ENCODE results near the gene FBL.
A peak's percentile ranks its signal among the peaks of the same experiment; 100 is the strongest.

The FBL gene

GRCh38 chr19:39845584-39845932 lies 621 bp downstream of the FBL start:
- H3K4me3 ChIP-seq (ENCODE audit: low read length) = peak overlapping the region; percentile 87
- no peaks in the 10 kb centered on the region for H3K36me3 ChIP-seq (ENCODE audit: insufficient read depth, low read length)
- peak overlapping the region; percentile 29 for H2AFZ ChIP-seq (ENCODE audit: low read depth, low read length)
- H3K4me1 ChIP-seq (ENCODE audit: insufficient read depth, low read length) = peaks cover 24% of the 10 kb centered on the region
- no peaks in the 10 kb centered on the region for H3K9me3 ChIP-seq (ENCODE audit: low read length)
- H3K27me3 ChIP-seq (ENCODE audit: insufficient read depth, low read length) = no peaks in the 10 kb centered on the region

- Histone ChIP-seq H3K27me3 (ENCODE audit: insufficient read depth, low read length) (no peaks in the 10 kb centered on the region), H3K9me3 (ENCODE audit: low read length) (no peaks in the 10 kb centered on the region), H3K36me3 (ENCODE audit: insufficient read depth, low read length) (peaks cover 2% of the 10 kb centered on the region), H3K4me1 (ENCODE audit: insufficient read depth, low read length) (peaks cover 24% of the 10 kb centered on the region), H3K4me3 (ENCODE audit: low read length) (peak overlapping the region; percentile 87), H2AFZ (ENCODE audit: low read depth, low read length) (no peak overlapping the region)
These were observed 1.0 kb downstream of the FBL start for GRCh38 chr19:39845172-39845571.

- Histone ChIP-seq H2AFZ (ENCODE audit: low read depth, low read length) (no peak overlapping the region), H3K4me1 (ENCODE audit: insufficient read depth, low read length) (peaks cover 24% of the 10 kb centered on the region), H3K4me3 (ENCODE audit: low read length) (peak overlapping the region; percentile 87), H3K9me3 (ENCODE audit: low read length) (no peaks in the 10 kb centered on the region), H3K27me3 (ENCODE audit: insufficient read depth, low read length) (no peaks in the 10 kb centered on the region), H3K36me3 (ENCODE audit: insufficient read depth, low read length) (peaks cover 12% of the 10 kb centered on the region)
These were observed 2.0 kb downstream of the FBL start for GRCh38 chr19:39843919-39844793.

DNA sequence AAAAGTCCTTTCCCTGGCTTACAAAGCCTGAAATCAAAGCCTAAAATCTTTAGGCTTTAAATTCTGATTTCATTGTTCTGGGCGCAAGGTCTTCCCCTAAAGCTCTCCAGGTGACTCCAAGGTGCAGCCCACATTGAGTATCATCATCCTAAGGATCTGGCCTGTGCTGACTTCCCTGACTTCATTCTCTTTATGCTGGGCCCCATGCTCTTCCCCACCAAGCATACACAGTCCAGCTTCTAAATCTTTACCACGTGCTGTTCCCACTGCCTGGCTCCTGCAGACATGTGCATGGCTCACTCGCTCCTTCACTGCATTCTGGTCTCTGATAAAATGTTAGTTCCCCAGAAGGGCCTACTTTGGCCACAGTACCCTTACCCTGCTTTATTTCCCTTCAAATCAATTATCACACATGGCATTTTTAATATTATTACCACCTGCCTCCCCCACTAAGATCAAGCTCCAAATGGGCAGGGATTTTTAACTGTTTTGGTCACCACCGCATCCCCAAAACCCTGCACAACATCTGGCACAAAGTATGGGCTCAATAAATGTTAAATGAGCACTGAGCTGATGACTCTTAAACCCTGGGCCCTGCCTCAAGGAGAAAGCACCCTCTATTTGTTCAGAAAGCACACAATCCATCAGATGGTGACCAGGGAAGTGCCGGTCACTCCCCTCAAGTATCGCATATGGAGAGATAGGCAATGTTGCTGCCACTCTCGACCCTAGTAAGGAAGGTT lies 3.3 kb downstream of the FBL start:
- Histone ChIP-seq H3K4me3 (ENCODE audit: low read length) (no peak overlapping the region), H3K27me3 (ENCODE audit: insufficient read depth, low read length) (no peaks in the 10 kb centered on the region), H3K9me3 (ENCODE audit: low read length) (no peaks in the 10 kb centered on the region), H3K4me1 (ENCODE audit: insufficient read depth, low read length) (peaks cover 24% of the 10 kb centered on the region), H2AFZ (ENCODE audit: low read depth, low read length) (no peak overlapping the region), H3K36me3 (ENCODE audit: insufficient read depth, low read length) (peaks cover 21% of the 10 kb centered on the region)

- Histone ChIP-seq H3K9me3 (ENCODE audit: low read length) (no peaks in the 10 kb centered on the region), H3K4me3 (ENCODE audit: low read length) (no peak overlapping the region)
These were observed 5.1 kb downstream of the FBL start for GRCh38 chr19:39841041-39841440.

GRCh38 chr19:39840492-39840891 lies 5.7 kb downstream of the FBL start:
- Histone ChIP-seq H3K4me3 (ENCODE audit: low read length) (no peak overlapping the region), H3K9me3 (ENCODE audit: low read length) (no peaks in the 10 kb centered on the region), H2AFZ (ENCODE audit: low read depth, low read length) (no peak overlapping the region), H3K27me3 (ENCODE audit: insufficient read depth, low read length) (no peaks in the 10 kb centered on the region), H3K36me3 (ENCODE audit: insufficient read depth, low read length) (peaks cover 44% of the 10 kb centered on the region), H3K4me1 (ENCODE audit: insufficient read depth, low read length) (peaks cover 15% of the 10 kb centered on the region)

More at GRCh38 chr19:39841041-39841440, 5.1 kb downstream of the FBL start:
- peaks cover 16% of the 10 kb centered on the region for H3K4me1 ChIP-seq (ENCODE audit: insufficient read depth, low read length)
- no peak overlapping the region for H2AFZ ChIP-seq (ENCODE audit: low read depth, low read length)
- peaks cover 39% of the 10 kb centered on the region for H3K36me3 ChIP-seq (ENCODE audit: insufficient read depth, low read length)
- no peaks in the 10 kb centered on the region for H3K27me3 ChIP-seq (ENCODE audit: insufficient read depth, low read length)

DNA sequence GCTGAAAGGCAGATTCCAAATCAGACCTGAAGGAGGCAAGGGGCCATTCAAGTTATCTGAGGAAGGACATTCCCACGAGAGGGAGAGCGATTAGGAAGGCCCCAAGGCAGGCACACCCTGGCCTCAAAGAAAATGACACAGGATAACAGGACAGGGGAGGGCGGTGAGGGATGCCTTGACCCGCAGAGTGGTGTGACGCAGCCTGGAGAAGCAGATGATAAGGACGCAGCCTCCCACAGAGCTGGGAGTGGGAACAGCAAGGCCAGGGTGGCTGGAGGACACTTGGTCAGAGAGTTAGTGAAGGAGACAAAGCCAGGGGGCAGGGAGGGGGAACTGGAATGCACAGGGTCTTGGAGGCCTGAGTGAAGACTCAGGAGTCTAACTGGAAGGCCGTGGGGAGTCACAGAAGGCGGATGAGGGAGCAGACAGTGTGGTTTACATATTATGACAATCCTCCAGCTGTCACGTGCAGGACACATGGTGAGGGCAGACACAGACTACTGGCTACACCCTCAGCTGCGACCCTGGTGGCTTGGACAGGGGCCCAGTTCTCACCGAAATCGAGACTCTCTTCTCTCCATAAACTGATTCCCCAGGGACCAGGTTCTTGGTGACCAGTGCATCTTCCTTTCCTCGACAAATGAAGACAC lies 6.4 kb downstream of the FBL start:
- no peak overlapping the region for H2AFZ ChIP-seq (ENCODE audit: low read depth, low read length)
- H3K4me3 ChIP-seq (ENCODE audit: low read length) = no peak overlapping the region
- no peaks in the 10 kb centered on the region for H3K27me3 ChIP-seq (ENCODE audit: insufficient read depth, low read length)
- H3K36me3 ChIP-seq (ENCODE audit: insufficient read depth, low read length) = peaks cover 50% of the 10 kb centered on the region
- H3K4me1 ChIP-seq (ENCODE audit: insufficient read depth, low read length) = peaks cover 10% of the 10 kb centered on the region
- H3K9me3 ChIP-seq (ENCODE audit: low read length) = no peaks in the 10 kb centered on the region

- no peak overlapping the region for H2AFZ ChIP-seq (ENCODE audit: low read depth, low read length)
- H3K9me3 ChIP-seq (ENCODE audit: low read length) = no peaks in the 10 kb centered on the region
- peaks cover 56% of the 10 kb centered on the region for H3K36me3 ChIP-seq (ENCODE audit: insufficient read depth, low read length)
- peaks cover 9% of the 10 kb centered on the region for H3K4me1 ChIP-seq (ENCODE audit: insufficient read depth, low read length)
- H3K27me3 ChIP-seq (ENCODE audit: insufficient read depth, low read length) = no peaks in the 10 kb centered on the region
- no peak overlapping the region for H3K4me3 ChIP-seq (ENCODE audit: low read length)
These were observed 7.6 kb downstream of the FBL start for GRCh38 chr19:39838569-39838968.

GRCh38 chr19:39837978-39838377 lies 8.2 kb downstream of the FBL start:
- Histone ChIP-seq H3K9me3 (ENCODE audit: low read length) (no peaks in the 10 kb centered on the region), H3K4me1 (ENCODE audit: insufficient read depth, low read length) (peaks cover 9% of the 10 kb centered on the region), H3K27me3 (ENCODE audit: insufficient read depth, low read length) (no peaks in the 10 kb centered on the region), H3K36me3 (ENCODE audit: insufficient read depth, low read length) (peaks cover 56% of the 10 kb centered on the region), H2AFZ (ENCODE audit: low read depth, low read length) (no peak overlapping the region), H3K4me3 (ENCODE audit: low read length) (no peak overlapping the region)

DNA sequence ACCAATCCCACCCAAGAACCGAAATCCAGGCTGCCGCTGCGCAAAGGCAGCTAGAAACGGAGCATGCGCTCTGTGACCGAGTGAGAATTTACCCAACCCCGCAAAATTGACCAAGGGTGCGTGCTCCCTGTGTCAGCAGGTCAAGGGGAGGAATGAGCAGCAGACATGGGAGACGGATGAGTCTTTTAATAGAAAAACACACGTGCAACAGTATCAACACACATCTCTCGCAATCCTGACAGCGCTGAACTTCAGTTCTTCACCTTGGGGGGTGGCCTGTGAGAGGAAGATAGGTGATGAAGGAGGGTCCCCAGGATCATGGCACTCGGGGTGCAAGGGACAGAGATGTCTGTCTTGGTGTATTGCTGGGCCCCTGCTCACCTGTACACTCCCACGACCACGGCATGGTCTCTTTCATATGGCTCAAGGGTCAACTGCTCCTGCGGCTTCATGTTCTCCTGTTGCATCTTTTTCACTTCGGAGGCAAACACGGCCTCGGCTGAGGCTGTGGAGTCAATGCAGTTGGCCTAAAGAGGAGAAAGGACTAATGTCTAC lies 11.8 kb downstream of the FBL start:
- peaks cover 71% of the 10 kb centered on the region for H3K36me3 ChIP-seq (ENCODE audit: insufficient read depth, low read length)
- H3K4me3 ChIP-seq (ENCODE audit: low read length) = peak overlapping the region; percentile 66
- H3K9me3 ChIP-seq (ENCODE audit: low read length) = no peaks in the 10 kb centered on the region
- H3K4me1 ChIP-seq (ENCODE audit: insufficient read depth, low read length) = peaks cover 25% of the 10 kb centered on the region
- no peak overlapping the region for H2AFZ ChIP-seq (ENCODE audit: low read depth, low read length)
- no peaks in the 10 kb centered on the region for H3K27me3 ChIP-seq (ENCODE audit: insufficient read depth, low read length)

GRCh38 chr19:39833464-39834286 lies 12.5 kb downstream of the FBL start, which contains the start of gene DYRK1B:
Gene DYRK1B (minus strand): TSS chr19:39834162. CDS start chr19:39831867, 2,295 bp downstream.
- no peak within 1 kb of the TSS for H2AFZ ChIP-seq (ENCODE audit: low read depth, low read length)
- no peaks in the 10 kb centered on the region for H3K27me3 ChIP-seq (ENCODE audit: insufficient read depth, low read length)
- peak within 1 kb of the TSS; percentile 66 for H3K4me3 ChIP-seq (ENCODE audit: low read length)
- H3K36me3 ChIP-seq (ENCODE audit: insufficient read depth, low read length) = peaks cover 68% of the 10 kb centered on the region
- no peaks in the 10 kb centered on the region for H3K9me3 ChIP-seq (ENCODE audit: low read length)
- peaks cover 25% of the 10 kb centered on the region for H3K4me1 ChIP-seq (ENCODE audit: insufficient read depth, low read length)

DNA sequence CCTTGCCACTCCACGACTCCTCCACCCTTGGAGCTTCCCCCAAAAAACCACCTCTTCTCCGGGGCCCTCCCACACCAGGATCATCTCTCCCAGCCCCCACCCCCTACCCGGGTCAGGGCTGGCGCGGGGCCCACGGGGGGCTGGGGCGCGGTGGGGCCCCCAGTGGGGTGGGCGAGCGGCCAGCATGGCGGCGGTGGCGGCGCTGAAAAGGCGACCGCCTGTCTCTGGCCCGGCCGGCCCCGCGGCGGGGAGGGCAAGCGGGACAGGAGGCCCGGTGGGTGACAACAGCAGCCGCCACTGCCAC lies 13.1 kb downstream of the FBL start:
- no peaks in the 10 kb centered on the region for H3K9me3 ChIP-seq (ENCODE audit: low read length)
- no peak overlapping the region for H2AFZ ChIP-seq (ENCODE audit: low read depth, low read length)
- H3K4me3 ChIP-seq (ENCODE audit: low read length) = peak overlapping the region; percentile 66
- H3K36me3 ChIP-seq (ENCODE audit: insufficient read depth, low read length) = peaks cover 72% of the 10 kb centered on the region
- H3K27me3 ChIP-seq (ENCODE audit: insufficient read depth, low read length) = no peaks in the 10 kb centered on the region
- peaks cover 25% of the 10 kb centered on the region for H3K4me1 ChIP-seq (ENCODE audit: insufficient read depth, low read length)

All from neuron (in vitro differentiated cells).